Measurements from ENCODE around the gene ST6GALNAC6.

- no peak for TF ChIP-seq CTCF (IDR thresholded peaks at IDR 0.05)
- TF ChIP-seq POLR2A (IDR thresholded peaks at IDR 0.05), result no peak
These were observed 20.6 kb downstream of the ST6GALNAC6 start for GRCh38 chr9:127878652-127879390.

Data from Peyer's patch (tissue), 4 donors.